ENCODE measurements around the gene KIAA0319L. TPM values are rescaled to one million over a fixed set of nuclear protein-coding genes. Genes with fewer than 3 reads are reported as not detected.

The KIAA0319L gene
- polyA plus RNA-seq, 1 donor (not counting 4 experiments of a cell fraction or from before 2014, with no cell fraction given), result 23.8 TPM

DNA sequence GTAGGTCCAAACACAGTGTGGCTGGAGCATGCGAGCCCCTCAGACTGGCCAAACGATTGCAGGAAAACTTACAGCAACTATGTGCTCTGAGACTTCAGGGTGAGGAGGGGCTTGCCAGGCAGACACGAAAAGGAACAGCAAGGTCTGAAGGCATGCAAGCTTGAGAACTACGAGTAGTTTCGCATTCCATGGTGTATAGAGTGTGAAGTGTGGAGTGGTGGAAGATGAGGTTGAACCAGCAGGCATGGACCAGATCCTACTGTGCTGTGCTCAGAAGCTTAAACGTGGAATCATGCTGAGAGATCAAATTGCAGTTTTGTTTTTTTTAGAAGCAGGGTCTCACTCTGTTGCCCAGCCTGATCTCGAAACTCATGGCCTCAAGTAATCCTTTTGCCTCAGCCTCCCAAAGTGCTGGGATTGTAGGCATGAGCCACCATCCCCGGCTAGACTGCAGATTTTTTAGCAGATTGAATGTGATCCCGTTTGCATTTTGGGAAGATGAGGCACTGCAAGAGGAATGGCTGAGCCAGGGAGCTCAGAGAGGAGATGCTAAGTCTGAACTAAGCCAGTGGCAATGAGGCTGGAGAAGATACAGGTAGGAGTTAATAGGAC lies 10.8 kb upstream of the KIAA0319L start:
- no peak for TF ChIP-seq EZH2 (IDR thresholded peaks at IDR 0.05; ENCODE audit: low read length)
- TF ChIP-seq, protein P1, sequence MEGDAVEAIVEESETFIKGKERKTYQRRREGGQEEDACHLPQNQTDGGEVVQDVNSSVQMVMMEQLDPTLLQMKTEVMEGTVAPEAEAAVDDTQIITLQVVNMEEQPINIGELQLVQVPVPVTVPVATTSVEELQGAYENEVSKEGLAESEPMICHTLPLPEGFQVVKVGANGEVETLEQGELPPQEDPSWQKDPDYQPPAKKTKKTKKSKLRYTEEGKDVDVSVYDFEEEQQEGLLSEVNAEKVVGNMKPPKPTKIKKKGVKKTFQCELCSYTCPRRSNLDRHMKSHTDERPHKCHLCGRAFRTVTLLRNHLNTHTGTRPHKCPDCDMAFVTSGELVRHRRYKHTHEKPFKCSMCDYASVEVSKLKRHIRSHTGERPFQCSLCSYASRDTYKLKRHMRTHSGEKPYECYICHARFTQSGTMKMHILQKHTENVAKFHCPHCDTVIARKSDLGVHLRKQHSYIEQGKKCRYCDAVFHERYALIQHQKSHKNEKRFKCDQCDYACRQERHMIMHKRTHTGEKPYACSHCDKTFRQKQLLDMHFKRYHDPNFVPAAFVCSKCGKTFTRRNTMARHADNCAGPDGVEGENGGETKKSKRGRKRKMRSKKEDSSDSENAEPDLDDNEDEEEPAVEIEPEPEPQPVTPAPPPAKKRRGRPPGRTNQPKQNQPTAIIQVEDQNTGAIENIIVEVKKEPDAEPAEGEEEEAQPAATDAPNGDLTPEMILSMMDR (optimal IDR thresholded peaks at IDR 0.05 in 1 of 3, IDR thresholded peaks at IDR 0.05 in 1 of 3, conservative IDR thresholded peaks at IDR 0.05 in 1 of 3; ENCODE audit: extremely low read depth in 1 of 3, insufficient read depth in 2 of 3, low read length in 3 of 3), result no peak
- no peak overlapping the region for H3K4me2 ChIP-seq (ENCODE audit: control insufficient read depth, extremely low read depth, insufficient read depth, low read depth, low read length)
- H3K27me3 ChIP-seq (ENCODE audit: control insufficient read depth, extremely low read depth, insufficient read depth, low read length), result no peaks in the 10 kb centered on the region
- DNase-seq (ENCODE audit: low read depth, low spot score), result no peak
- H3K79me2 ChIP-seq (ENCODE audit: control insufficient read depth, insufficient read depth, low read length), result no peaks in the 10 kb centered on the region
- peaks cover 3 to 4% of the 10 kb centered on the region in 2 experiments for H3K36me3 ChIP-seq (ENCODE audit: control insufficient read depth in 2 of 2, extremely low read depth in 1 of 2, insufficient read depth in 2 of 2, low read length in 2 of 2)
- dilution Hi-C loops (cut with MboI; ENCODE audit: extremely low pct_ligation_motif_present, low sequenced_read_pairs), result no loop called here
- no peak for FAIRE-seq
- no peak overlapping the region for H3K27ac ChIP-seq (ENCODE audit: control insufficient read depth, insufficient read depth, low read length)
- H3K4me1 ChIP-seq (ENCODE audit: control insufficient read depth, extremely low read depth, insufficient read depth, low read length), result peaks cover 39% of the 10 kb centered on the region
- H3K9me1 ChIP-seq (ENCODE audit: control insufficient read depth, extremely low read depth, insufficient read depth, low read length), result no peaks in the 10 kb centered on the region
- no peak overlapping the region for H3K9ac ChIP-seq (ENCODE audit: control insufficient read depth, extremely low read depth, insufficient read depth, low read length)
- H3K9me3 ChIP-seq (ENCODE audit: control insufficient read depth, low read depth, low read length), result no peaks in the 10 kb centered on the region
- H3K4me3 ChIP-seq (ENCODE audit: control insufficient read depth in 2 of 3, extremely low read depth in 1 of 3, insufficient read depth in 2 of 3, low read depth in 1 of 3, low read length in 3 of 3), result no peak overlapping the region
- H2AFZ ChIP-seq (ENCODE audit: control insufficient read depth, low read length), result no peak overlapping the region
- peaks cover 5% of the 10 kb centered on the region for H4K20me1 ChIP-seq (ENCODE audit: control insufficient read depth, extremely low read depth, insufficient read depth, low read length)

DNA sequence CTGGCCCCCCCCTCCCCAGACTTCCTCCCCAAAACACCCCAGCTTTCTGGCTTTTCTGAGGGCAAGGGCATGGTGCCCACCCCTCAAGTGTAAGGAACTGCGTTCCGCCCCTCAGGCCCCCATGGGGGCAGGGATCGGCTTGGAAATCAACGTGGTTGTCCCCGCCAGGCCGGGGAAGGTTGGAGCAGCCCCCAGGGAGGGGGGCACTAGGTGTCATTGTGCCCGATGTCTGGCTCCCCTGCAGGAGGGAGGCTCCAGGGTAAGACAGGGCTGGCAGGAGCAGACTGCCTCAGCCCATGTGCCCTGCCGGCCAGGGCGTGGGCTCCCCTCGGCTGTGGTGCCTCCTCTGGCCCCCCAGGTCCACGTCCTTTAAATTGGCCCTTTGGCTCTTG lies 8.5 kb upstream of the KIAA0319L start:
- peaks cover 6 to 19% of the 10 kb centered on the region in 2 experiments for H3K36me3 ChIP-seq (ENCODE audit: control insufficient read depth in 2 of 2, extremely low read depth in 1 of 2, insufficient read depth in 2 of 2, low read length in 2 of 2)
- dilution Hi-C loops (cut with MboI; ENCODE audit: extremely low pct_ligation_motif_present, low sequenced_read_pairs), result no loop called here
- no peak overlapping the region for H2AFZ ChIP-seq (ENCODE audit: control insufficient read depth, low read length)
- H3K9me3 ChIP-seq (ENCODE audit: control insufficient read depth, low read depth, low read length), result no peaks in the 10 kb centered on the region
- no peak for TF ChIP-seq EZH2 (IDR thresholded peaks at IDR 0.05; ENCODE audit: low read length)
- H3K4me3 ChIP-seq (ENCODE audit: control insufficient read depth in 2 of 3, extremely low read depth in 1 of 3, insufficient read depth in 2 of 3, low read depth in 1 of 3, low read length in 3 of 3), result no peak overlapping the region
- peaks cover 34% of the 10 kb centered on the region for H3K4me1 ChIP-seq (ENCODE audit: control insufficient read depth, extremely low read depth, insufficient read depth, low read length)
- no peaks in the 10 kb centered on the region for H3K9me1 ChIP-seq (ENCODE audit: control insufficient read depth, extremely low read depth, insufficient read depth, low read length)
- H3K79me2 ChIP-seq (ENCODE audit: control insufficient read depth, insufficient read depth, low read length), result no peaks in the 10 kb centered on the region
- no peak overlapping the region for H3K4me2 ChIP-seq (ENCODE audit: control insufficient read depth, extremely low read depth, insufficient read depth, low read depth, low read length)
- no peak for DNase-seq (ENCODE audit: low read depth, low spot score)
- no peak for FAIRE-seq
- H3K27ac ChIP-seq (ENCODE audit: control insufficient read depth, insufficient read depth, low read length), result no peak overlapping the region
- H3K27me3 ChIP-seq (ENCODE audit: control insufficient read depth, extremely low read depth, insufficient read depth, low read length), result no peaks in the 10 kb centered on the region
- no peak overlapping the region for H3K9ac ChIP-seq (ENCODE audit: control insufficient read depth, extremely low read depth, insufficient read depth, low read length)
- H4K20me1 ChIP-seq (ENCODE audit: control insufficient read depth, extremely low read depth, insufficient read depth, low read length), result peaks cover 9% of the 10 kb centered on the region

All from keratinocyte (primary cell).